ENCODE measurements around the gene CST3.

The CST3 gene

GRCh38 chr20:23656372-23656771 is 18.6 kb upstream of the CST3 start:
- no peak for TF ChIP-seq POLR2A (IDR thresholded peaks at IDR 0.05; ENCODE audit: low read depth, low read length)
- FAIRE-seq = no peak
- no peak for DNase-seq (ENCODE audit: insufficient read length, low spot score)

- FAIRE-seq = no peak
- no peak for DNase-seq (ENCODE audit: insufficient read length, low spot score)
Observed at GRCh38 chr20:23655491-23656211, 17.9 kb upstream of the CST3 start.

GRCh38 chr20:23654717-23655116 is 17.0 kb upstream of the CST3 start:
- no peak for FAIRE-seq
- no peak for DNase-seq (ENCODE audit: insufficient read length, low spot score)
- no peak for TF ChIP-seq POLR2A (IDR thresholded peaks at IDR 0.05; ENCODE audit: low read depth, low read length)

More at GRCh38 chr20:23655491-23656211, 17.9 kb upstream of the CST3 start:
- no peak for TF ChIP-seq POLR2A (IDR thresholded peaks at IDR 0.05; ENCODE audit: low read depth, low read length)

GRCh38 chr20:23654000-23654399 is 16.2 kb upstream of the CST3 start:
- TF ChIP-seq POLR2A (IDR thresholded peaks at IDR 0.05; ENCODE audit: low read depth, low read length) = no peak
- FAIRE-seq = no peak
- DNase-seq (ENCODE audit: insufficient read length, low spot score) = no peak

GRCh38 chr20:23653400-23653938 is 15.7 kb upstream of the CST3 start:
- FAIRE-seq (no peak), DNase-seq (ENCODE audit: insufficient read length, low spot score) (no peak)
- no peak for TF ChIP-seq POLR2A (IDR thresholded peaks at IDR 0.05; ENCODE audit: low read depth, low read length)

GRCh38 chr20:23652926-23653325 is 15.2 kb upstream of the CST3 start:
- DNase-seq (ENCODE audit: insufficient read length, low spot score) = no peak
- no peak for TF ChIP-seq POLR2A (IDR thresholded peaks at IDR 0.05; ENCODE audit: low read depth, low read length)
- FAIRE-seq = no peak

GRCh38 chr20:23652371-23652770 is 14.6 kb upstream of the CST3 start:
- FAIRE-seq (no peak), DNase-seq (ENCODE audit: insufficient read length, low spot score) (no peak)
- no peak for TF ChIP-seq POLR2A (IDR thresholded peaks at IDR 0.05; ENCODE audit: low read depth, low read length)

GRCh38 chr20:23651117-23651516 is 13.4 kb upstream of the CST3 start:
- FAIRE-seq = no peak
- no peak for TF ChIP-seq POLR2A (IDR thresholded peaks at IDR 0.05; ENCODE audit: low read depth, low read length)
- no peak for DNase-seq (ENCODE audit: insufficient read length, low spot score)

GRCh38 chr20:23649830-23650417 is 12.2 kb upstream of the CST3 start:
- FAIRE-seq (no peak), DNase-seq (ENCODE audit: insufficient read length, low spot score) (no peak)
- TF ChIP-seq POLR2A (IDR thresholded peaks at IDR 0.05; ENCODE audit: low read depth, low read length) = no peak

- TF ChIP-seq POLR2A (IDR thresholded peaks at IDR 0.05; ENCODE audit: low read depth, low read length) = no peak
- FAIRE-seq (no peak), DNase-seq (ENCODE audit: insufficient read length, low spot score) (no peak)
Observed at GRCh38 chr20:23649242-23649641, 11.5 kb upstream of the CST3 start.

GRCh38 chr20:23647346-23647745 is 9.6 kb upstream of the CST3 start:
- TF ChIP-seq POLR2A (IDR thresholded peaks at IDR 0.05; ENCODE audit: low read depth, low read length) = no peak
- FAIRE-seq (no peak), DNase-seq (ENCODE audit: insufficient read length, low spot score) (no peak)

- DNase-seq (ENCODE audit: insufficient read length, low spot score) (no peak), FAIRE-seq (no peak)
- no peak for TF ChIP-seq POLR2A (IDR thresholded peaks at IDR 0.05; ENCODE audit: low read depth, low read length)
Observed at GRCh38 chr20:23646106-23646873, 8.5 kb upstream of the CST3 start.

GRCh38 chr20:23645575-23645974 is 7.8 kb upstream of the CST3 start:
- DNase-seq (ENCODE audit: insufficient read length, low spot score) = no peak
- no peak for TF ChIP-seq POLR2A (IDR thresholded peaks at IDR 0.05; ENCODE audit: low read depth, low read length)
- FAIRE-seq = no peak

GRCh38 chr20:23644164-23644563 is 6.4 kb upstream of the CST3 start:
- no peak for TF ChIP-seq POLR2A (IDR thresholded peaks at IDR 0.05; ENCODE audit: low read depth, low read length)

More at GRCh38 chr20:23644164-23644563, 6.4 kb upstream of the CST3 start:
- DNase-seq (ENCODE audit: insufficient read length, low spot score) (no peak), FAIRE-seq (no peak)

Measured in H54 (cell line).